Measurements from ENCODE around the gene ADPRHL1.
A peak's percentile ranks its signal among the peaks of the same experiment; 100 is the strongest.
"Not testable (repeated sequence)": the region's sequence is repeated elsewhere in the genome, so short reads cannot be mapped to it uniquely, and the experiment has no call there.

ADPRHL1 gene

DNA sequence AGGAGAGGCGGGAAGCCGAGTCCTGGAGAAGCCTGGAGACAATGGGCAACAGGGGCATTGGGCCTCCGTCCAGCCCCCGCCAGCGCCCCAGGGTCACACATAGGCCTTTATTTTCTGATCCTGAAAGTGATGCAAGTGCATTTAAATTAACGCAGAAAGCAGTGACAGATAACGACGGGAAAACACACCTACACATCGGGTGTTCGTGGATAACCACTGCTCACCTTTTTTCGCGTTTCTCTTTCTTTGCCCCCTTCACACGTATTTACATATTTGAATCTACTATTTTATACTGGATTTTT is 59.0 kb downstream of the ADPRHL1 start:
- H3K4me3 ChIP-seq (ENCODE audit: severe bottlenecking) = peak overlapping the region; percentile 42
- H3K27ac ChIP-seq (ENCODE audit: poor library complexity, severe bottlenecking) = no peak overlapping the region
- DNase-seq (ENCODE audit: low spot score) (no peak), ATAC-seq (ENCODE audit: low read depth) (peak; percentile 5; the same call in 1 of the 3 replicates)
- no peaks in the 10 kb centered on the region for H3K36me3 ChIP-seq (ENCODE audit: low read depth)
- TF ChIP-seq, protein P1, sequence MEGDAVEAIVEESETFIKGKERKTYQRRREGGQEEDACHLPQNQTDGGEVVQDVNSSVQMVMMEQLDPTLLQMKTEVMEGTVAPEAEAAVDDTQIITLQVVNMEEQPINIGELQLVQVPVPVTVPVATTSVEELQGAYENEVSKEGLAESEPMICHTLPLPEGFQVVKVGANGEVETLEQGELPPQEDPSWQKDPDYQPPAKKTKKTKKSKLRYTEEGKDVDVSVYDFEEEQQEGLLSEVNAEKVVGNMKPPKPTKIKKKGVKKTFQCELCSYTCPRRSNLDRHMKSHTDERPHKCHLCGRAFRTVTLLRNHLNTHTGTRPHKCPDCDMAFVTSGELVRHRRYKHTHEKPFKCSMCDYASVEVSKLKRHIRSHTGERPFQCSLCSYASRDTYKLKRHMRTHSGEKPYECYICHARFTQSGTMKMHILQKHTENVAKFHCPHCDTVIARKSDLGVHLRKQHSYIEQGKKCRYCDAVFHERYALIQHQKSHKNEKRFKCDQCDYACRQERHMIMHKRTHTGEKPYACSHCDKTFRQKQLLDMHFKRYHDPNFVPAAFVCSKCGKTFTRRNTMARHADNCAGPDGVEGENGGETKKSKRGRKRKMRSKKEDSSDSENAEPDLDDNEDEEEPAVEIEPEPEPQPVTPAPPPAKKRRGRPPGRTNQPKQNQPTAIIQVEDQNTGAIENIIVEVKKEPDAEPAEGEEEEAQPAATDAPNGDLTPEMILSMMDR (IDR thresholded peaks at IDR 0.05; ENCODE audit: poor library complexity, severe bottlenecking) = peak; percentile 81
- no peaks in the 10 kb centered on the region for H3K9me3 ChIP-seq (ENCODE audit: severe bottlenecking)
- no peaks in the 10 kb centered on the region for H3K4me1 ChIP-seq (ENCODE audit: insufficient read depth, poor library complexity, severe bottlenecking)
- H3K27me3 ChIP-seq (ENCODE audit: insufficient read depth, poor library complexity, severe bottlenecking) = no peaks in the 10 kb centered on the region

DNA sequence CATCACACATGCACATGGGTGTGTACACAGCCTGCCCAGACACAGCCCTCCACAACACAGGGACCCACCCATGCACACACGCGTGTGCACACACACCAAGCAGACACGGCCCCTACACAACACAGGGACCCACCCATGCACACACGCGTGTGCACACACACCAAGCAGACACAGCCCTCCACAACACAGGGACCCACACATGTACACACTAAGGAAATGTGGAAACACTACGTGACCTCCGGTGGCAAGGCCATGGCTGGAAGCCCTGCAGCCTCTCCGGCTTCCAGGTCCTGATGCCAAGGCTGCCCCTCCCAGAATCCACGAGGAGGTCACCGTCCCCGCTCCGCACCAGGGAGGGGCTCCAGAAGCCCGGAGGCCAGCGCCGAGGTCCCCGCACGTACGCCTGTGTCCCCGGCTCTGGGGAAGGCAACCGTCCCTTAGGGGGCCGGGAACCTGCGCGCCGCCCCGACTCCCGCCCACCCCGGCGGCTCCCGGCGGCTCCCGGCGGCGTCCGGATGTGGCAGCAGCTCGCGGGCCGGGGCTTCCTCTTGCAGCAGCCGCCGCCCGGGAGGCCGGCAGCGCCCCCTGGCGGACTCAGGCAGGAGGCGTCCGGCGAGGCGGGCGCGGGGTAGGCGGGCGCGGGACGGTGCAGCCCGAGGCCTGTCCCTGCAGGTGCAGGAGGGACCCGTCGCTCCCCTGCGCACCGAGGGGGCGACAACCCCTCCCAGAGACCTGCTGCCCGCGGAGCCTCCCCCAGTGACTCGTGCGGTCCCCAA is 59.5 kb downstream of the ADPRHL1 start:
- H3K27ac ChIP-seq (ENCODE audit: poor library complexity, severe bottlenecking) = no peak overlapping the region
- H3K27me3 ChIP-seq (ENCODE audit: insufficient read depth, poor library complexity, severe bottlenecking) = no peaks in the 10 kb centered on the region
- DNase-seq (ENCODE audit: low spot score) = peak; percentile 77
- H3K4me1 ChIP-seq (ENCODE audit: insufficient read depth, poor library complexity, severe bottlenecking) = no peaks in the 10 kb centered on the region
- H3K36me3 ChIP-seq (ENCODE audit: low read depth) = no peaks in the 10 kb centered on the region
- TF ChIP-seq, protein P1 (IDR thresholded peaks at IDR 0.05; ENCODE audit: poor library complexity, severe bottlenecking) = peak; percentile 97
- no peaks in the 10 kb centered on the region for H3K9me3 ChIP-seq (ENCODE audit: severe bottlenecking)
- peak overlapping the region; percentile 42 for H3K4me3 ChIP-seq (ENCODE audit: severe bottlenecking)
- ATAC-seq (ENCODE audit: low read depth) = peak; percentile 95

DNA sequence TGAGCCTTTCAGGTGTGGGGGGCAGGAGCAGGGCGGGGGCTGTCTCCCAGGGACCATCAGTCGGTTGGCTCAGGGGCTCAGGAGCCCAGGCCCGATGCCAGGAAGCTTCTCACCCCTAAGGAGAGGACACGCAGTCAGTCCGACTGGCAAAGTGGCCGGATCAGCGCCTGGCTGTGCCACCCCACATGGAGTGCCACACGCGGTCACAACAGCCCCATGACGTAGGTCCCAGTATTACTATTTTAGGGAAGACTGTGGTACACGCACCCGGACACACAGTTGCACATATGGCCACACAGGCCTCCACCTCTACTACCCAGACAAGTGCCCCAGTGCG is 60.1 kb downstream of the ADPRHL1 start:
- Histone ChIP-seq H3K4me3 (ENCODE audit: severe bottlenecking) (peak overlapping the region; percentile 42), H3K4me1 (ENCODE audit: insufficient read depth, poor library complexity, severe bottlenecking) (no peaks in the 10 kb centered on the region), H3K36me3 (ENCODE audit: low read depth) (no peaks in the 10 kb centered on the region), H3K27me3 (ENCODE audit: insufficient read depth, poor library complexity, severe bottlenecking) (no peaks in the 10 kb centered on the region), H3K9me3 (ENCODE audit: severe bottlenecking) (no peaks in the 10 kb centered on the region), H3K27ac (ENCODE audit: poor library complexity, severe bottlenecking) (no peak overlapping the region)
- DNase-seq (ENCODE audit: low spot score) (no peak), ATAC-seq (ENCODE audit: low read depth) (no peak)
- TF ChIP-seq, protein P1 (IDR thresholded peaks at IDR 0.05; ENCODE audit: poor library complexity, severe bottlenecking) = no peak

DNA sequence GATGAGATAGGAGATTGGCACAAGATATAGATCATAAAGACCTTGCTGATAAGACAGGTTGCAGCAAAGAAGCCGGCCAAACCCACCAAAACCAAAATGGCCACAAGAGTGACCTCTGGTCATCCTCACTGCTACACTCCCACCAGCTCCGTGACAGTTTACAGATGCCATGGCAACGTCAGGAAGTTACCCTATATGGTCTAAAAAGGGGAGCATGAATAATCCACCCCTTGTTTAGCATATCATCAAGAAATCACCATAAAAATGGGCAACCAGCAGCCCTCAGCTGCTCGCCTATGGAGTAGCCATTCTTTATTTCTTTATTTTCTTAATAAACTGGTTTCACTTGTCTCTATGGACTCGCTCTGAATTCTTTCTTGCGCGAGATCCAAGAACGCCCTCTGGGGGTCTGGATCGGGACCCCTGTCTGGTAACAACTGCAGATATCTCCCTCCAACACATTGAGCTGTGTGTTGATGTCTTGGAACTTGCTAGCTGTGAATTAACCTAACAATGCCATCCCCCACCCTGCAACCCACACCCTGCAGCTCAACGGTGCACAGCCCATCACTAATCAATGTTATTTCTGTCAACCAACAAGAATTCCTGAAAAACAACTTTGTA is 62.3 kb downstream of the ADPRHL1 start:
- H3K4me3 ChIP-seq (ENCODE audit: severe bottlenecking) = no peak overlapping the region
- no peak overlapping the region for H3K27ac ChIP-seq (ENCODE audit: poor library complexity, severe bottlenecking)
- DNase-seq (ENCODE audit: low spot score) = no peak

DNA sequence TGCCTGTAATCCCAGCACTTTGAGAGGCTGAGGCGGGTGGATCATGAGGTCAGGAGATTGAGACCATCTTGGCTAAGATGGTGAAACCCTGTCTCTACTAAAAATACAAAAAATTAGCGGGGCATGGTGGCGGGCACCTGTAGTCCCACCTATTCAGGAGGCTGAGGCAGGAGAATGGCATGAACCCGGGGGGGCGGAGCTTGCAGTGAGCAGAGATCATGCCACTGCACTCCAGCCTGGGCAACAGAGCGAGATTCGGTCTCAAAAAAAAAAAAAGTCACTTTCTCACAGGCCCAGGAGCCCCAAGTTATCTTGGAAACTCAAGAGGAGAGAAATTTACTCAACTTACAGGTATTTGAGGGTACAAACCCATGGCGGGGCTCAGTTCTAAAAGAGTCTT is 63.7 kb downstream of the ADPRHL1 start:
- DNase-seq (ENCODE audit: low spot score); H3K9me3 ChIP-seq (ENCODE audit: severe bottlenecking); ATAC-seq (ENCODE audit: low read depth); H3K27ac ChIP-seq (ENCODE audit: poor library complexity, severe bottlenecking); H3K4me3 ChIP-seq (ENCODE audit: severe bottlenecking); H3K4me1 ChIP-seq (ENCODE audit: insufficient read depth, poor library complexity, severe bottlenecking); H3K36me3 ChIP-seq (ENCODE audit: low read depth); H3K27me3 ChIP-seq (ENCODE audit: insufficient read depth, poor library complexity, severe bottlenecking): not testable (repeated sequence)

More for the DNA sequence above, 62.3 kb downstream of the ADPRHL1 start:
- Histone ChIP-seq H3K4me1 (ENCODE audit: insufficient read depth, poor library complexity, severe bottlenecking) (no peaks in the 10 kb centered on the region), H3K9me3 (ENCODE audit: severe bottlenecking) (peaks cover 2% of the 10 kb centered on the region), H3K27me3 (ENCODE audit: insufficient read depth, poor library complexity, severe bottlenecking) (no peaks in the 10 kb centered on the region), H3K36me3 (ENCODE audit: low read depth) (no peaks in the 10 kb centered on the region)
- ATAC-seq (ENCODE audit: low read depth) = no peak
- TF ChIP-seq, protein P1 (IDR thresholded peaks at IDR 0.05; ENCODE audit: poor library complexity, severe bottlenecking) = no peak
